B cell (primary cell): ENCODE data around the gene STAT5B. TPM values are rescaled to one million over a fixed set of nuclear protein-coding genes. Genes with fewer than 3 reads are reported as not detected.
"Not testable (repeated sequence)": the region's sequence is repeated elsewhere in the genome, so short reads cannot be mapped to it uniquely, and the experiment has no call there.

ENCODE experiments used
- ATAC-seq: fragments of 200-7000 bp; cut with Tn5 transposase; one replicate; pipeline ENCODE4 v1.10.0; 2021; ENCODE audit warnings: low read depth, mild to moderate bottlenecking, moderate number of reproducible peaks, moderate library complexity
- CTCF ChIA-PET: fragments of 350-600 bp; sonication (Branson Sonifier 250); formaldehyde crosslinking; loops from one replicate; lab custom pipeline; 2021; ENCODE audit warnings: antibody characterized with exemption, inconsistent platforms; lab: Charles Lee
- POLR2A ChIA-PET: fragments of 350-600 bp; sonication (Branson Sonifier 250); formaldehyde crosslinking; loops from one replicate; lab custom pipeline; 2021; ENCODE audit warnings: antibody characterized with exemption; lab: Charles Lee
- DNase-seq: peaks from one replicate; pipeline ENCODE4 v3.0.0; 2013
- H2AFZ ChIP-seq: 2 replicates; pipeline ENCODE4 v1.6.1; 2012; ENCODE audit warnings: mild to moderate bottlenecking, low read depth, low read length; ENCODE audit not compliant: insufficient read depth, poor library complexity, severe bottlenecking
- H3K27ac ChIP-seq, 2 donors: 1 replicate in 1 of 2; 2 replicates in 1 of 2; pipeline ENCODE4 v1.5.1; 2012 to 2013; ENCODE audit warnings: low read length in 2 of 2, mild to moderate bottlenecking in 2 of 2, moderate library complexity in 1 of 2
- H3K27me3 ChIP-seq, 4 experiments: fragments of 200-600 bp in 1 of 4; sonication (generic) in 1 of 4; replicated peaks in 1 of 4; 1 replicate in 2 of 4; 2 replicates in 2 of 4; pipeline versions ENCODE4 v1.6.1 to v1.7.0; 2013 to 2016; ENCODE audit warnings: low read length in 3 of 4, mild to moderate bottlenecking in 2 of 4, mixed read lengths in 1 of 4, moderate library complexity in 1 of 4; ENCODE audit not compliant: insufficient read depth in 4 of 4, control insufficient read depth in 3 of 4; ENCODE audit errors: control extremely low read depth in 1 of 4
- H3K36me3 ChIP-seq, 2 experiments: replicated peaks in 1 of 2; 1 replicate in 1 of 2; 2 replicates in 1 of 2; pipeline versions ENCODE4 v1.6.1 to v1.7.1; 2013; ENCODE audit warnings: low read length in 1 of 2; ENCODE audit not compliant: insufficient read depth in 2 of 2, control insufficient read depth in 1 of 2; ENCODE audit errors: control extremely low read depth in 1 of 2, extremely low read depth in 1 of 2
- H3K4me1 ChIP-seq, 2 donors: fragments of 200-600 bp in 1 of 2; sonication (generic) in 1 of 2; 1 replicate in 1 of 2; 2 replicates in 1 of 2; pipeline versions ENCODE4 v1.5.1 to v1.6.1; 2013 to 2017; ENCODE audit warnings: low read length in 2 of 2; ENCODE audit not compliant: control insufficient read depth in 2 of 2, insufficient read depth in 2 of 2
- H3K4me2 ChIP-seq: replicated peaks from 2 replicates; pipeline ENCODE3; 2012; ENCODE audit warnings: mild to moderate bottlenecking, low read depth, low read length; ENCODE audit not compliant: poor library complexity, severe bottlenecking
- H3K4me3 ChIP-seq, 5 experiments: fragments of 200-600 bp in 1 of 5; sonication (generic) in 1 of 5; 1 replicate in 3 of 5; 2 replicates in 2 of 5; pipeline versions ENCODE4 v1.5.1 to v1.7.0; 2011 to 2016; ENCODE audit warnings: low read length in 4 of 5, mild to moderate bottlenecking in 4 of 5, low read depth in 2 of 5, control low read depth in 1 of 5, moderate library complexity in 1 of 5; ENCODE audit not compliant: insufficient read depth in 1 of 5; ENCODE audit errors: control extremely low read depth in 1 of 5, extremely low read depth in 1 of 5
- H3K79me2 ChIP-seq: fragments of 200-600 bp; sonication (generic); one replicate; pipeline ENCODE4 v1.6.0; 2016; ENCODE audit warnings: low read length; ENCODE audit not compliant: control insufficient read depth, insufficient read depth
- H3K9ac ChIP-seq: fragments of 200-600 bp; sonication (generic); 2 replicates; pipeline ENCODE4 v1.6.1; 2017; ENCODE audit warnings: mild to moderate bottlenecking, low read length, moderate library complexity
- H3K9me3 ChIP-seq, 3 donors: one replicate each; pipeline versions ENCODE4 v1.6.1 to v1.7.1; 2013; ENCODE audit warnings: low read length in 2 of 3; ENCODE audit not compliant: control insufficient read depth in 2 of 3, insufficient read depth in 1 of 3; ENCODE audit errors: control extremely low read depth in 1 of 3
- H4K20me1 ChIP-seq: 2 replicates; pipeline ENCODE4 v1.6.0; 2012; ENCODE audit warnings: mild to moderate bottlenecking, low read length; ENCODE audit not compliant: insufficient read depth, control insufficient read depth, poor library complexity, severe bottlenecking
- H3K27ac Mint-ChIP-seq: one replicate; pipeline ENCODE4 v1.8.0; 2021; ENCODE audit warnings: mixed read lengths
- H3K27me3 Mint-ChIP-seq: one replicate; pipeline ENCODE4 v1.8.0; 2021; ENCODE audit warnings: mixed read lengths
- H3K4me1 Mint-ChIP-seq: one replicate; pipeline ENCODE4 v1.8.0; 2021; ENCODE audit warnings: mixed read lengths
- H3K4me3 Mint-ChIP-seq: one replicate; pipeline ENCODE4 v1.8.0; 2021; ENCODE audit warnings: mixed read lengths
- H3K9me3 Mint-ChIP-seq: one replicate; pipeline ENCODE4 v1.8.0; 2022; ENCODE audit warnings: mixed read lengths; ENCODE audit not compliant: insufficient read depth
- EZH2 ChIP-seq: IDR thresholded peaks from 2 replicates; pipeline ENCODE4 v1.6.1; 2012; ENCODE audit warnings: borderline replicate concordance, low read depth, mild to moderate bottlenecking, moderate library complexity, low read length; ENCODE audit not compliant: insufficient read depth, poor library complexity, severe bottlenecking
- WGBS: methylation state at CpG from one replicate; pipeline ENCODE4 v1.1.5; 2013; ENCODE audit warnings: missing lambda C conversion rate; ENCODE audit not compliant: insufficient coverage; 5-methylcytosine and 5-hydroxymethylcytosine counted together
- intact Hi-C: fragments of 100-400 bp; cut with micrococcal nuclease; formaldehyde crosslinking; loops from one replicate; pipeline ENCODE4 v1.10.0; 2022
- polyA plus RNA-seq: library from polyadenylated mRNA; depleted of rRNA; stranded (reverse); fragments of >200 nt; gene quantifications from 2 replicates; pipeline ENCODE4 v1.2.3, GENCODE V29; 2012
- total RNA-seq, 2 donors: library from RNA; stranded (reverse); fragments of 120-200 nt in 1 of 2; gene quantifications; 1 replicate in 1 of 2; 2 replicates in 1 of 2; pipeline versions ENCODE4 v1.2.3 to v1.2.4, GENCODE V29; 2013 to 2022
- TF ChIP-seq, protein P1 (sequence below): fragments of 200-600 bp; IDR thresholded peaks from one replicate; pipeline ENCODE4 v1.8.0; 2022; ENCODE audit warnings: antibody characterized with exemption, mild to moderate bottlenecking

Gene STAT5B
- total and polyA plus RNA-seq, 2 donors (not counting 1 experiment from before 2014, with no cell fraction given) = 70.0 to 103 TPM

DNA sequence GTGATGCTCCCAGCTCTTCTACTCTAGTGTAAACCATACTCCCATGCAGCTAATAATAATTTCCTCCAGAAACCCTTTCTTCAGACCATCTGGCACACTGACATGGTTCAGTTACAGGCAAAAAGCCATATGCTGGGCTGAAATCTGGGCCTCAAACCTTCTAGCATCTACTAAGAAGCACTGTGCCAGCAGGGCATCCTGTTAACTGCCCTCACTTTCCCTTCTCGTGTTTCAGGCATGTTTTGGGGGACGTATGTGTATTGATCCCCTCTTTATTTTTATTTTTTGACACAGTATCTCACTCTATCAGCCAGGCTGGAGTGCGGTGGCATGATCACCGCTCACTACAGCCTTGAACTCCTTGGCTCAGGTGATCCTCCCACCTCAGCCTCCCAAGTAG is 45.4 kb upstream of the STAT5B start:
- H3K36me3 ChIP-seq = peaks cover 0 to 51% of the 10 kb centered on the region in 2 experiments
- Mint-ChIP-seq H3K27ac (no peak overlapping the region), H3K9me3 (no peaks in the 10 kb centered on the region), H3K4me3 (no peak overlapping the region), H3K4me1 (peaks cover 32% of the 10 kb centered on the region), H3K27me3 (no peaks in the 10 kb centered on the region)
- DNase-seq = no peak
- no peak for TF ChIP-seq EZH2
- TF ChIP-seq, protein P1, sequence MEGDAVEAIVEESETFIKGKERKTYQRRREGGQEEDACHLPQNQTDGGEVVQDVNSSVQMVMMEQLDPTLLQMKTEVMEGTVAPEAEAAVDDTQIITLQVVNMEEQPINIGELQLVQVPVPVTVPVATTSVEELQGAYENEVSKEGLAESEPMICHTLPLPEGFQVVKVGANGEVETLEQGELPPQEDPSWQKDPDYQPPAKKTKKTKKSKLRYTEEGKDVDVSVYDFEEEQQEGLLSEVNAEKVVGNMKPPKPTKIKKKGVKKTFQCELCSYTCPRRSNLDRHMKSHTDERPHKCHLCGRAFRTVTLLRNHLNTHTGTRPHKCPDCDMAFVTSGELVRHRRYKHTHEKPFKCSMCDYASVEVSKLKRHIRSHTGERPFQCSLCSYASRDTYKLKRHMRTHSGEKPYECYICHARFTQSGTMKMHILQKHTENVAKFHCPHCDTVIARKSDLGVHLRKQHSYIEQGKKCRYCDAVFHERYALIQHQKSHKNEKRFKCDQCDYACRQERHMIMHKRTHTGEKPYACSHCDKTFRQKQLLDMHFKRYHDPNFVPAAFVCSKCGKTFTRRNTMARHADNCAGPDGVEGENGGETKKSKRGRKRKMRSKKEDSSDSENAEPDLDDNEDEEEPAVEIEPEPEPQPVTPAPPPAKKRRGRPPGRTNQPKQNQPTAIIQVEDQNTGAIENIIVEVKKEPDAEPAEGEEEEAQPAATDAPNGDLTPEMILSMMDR = no peak
- no peak overlapping the region for H3K4me2 ChIP-seq
- no peaks in the 10 kb centered on the region for H3K9me3 ChIP-seq
- 94% methylated on average over 2 of the region's 4 CpGs for WGBS
- H3K4me1 ChIP-seq = peaks cover 12 to 28% of the 10 kb centered on the region in 2 donors
- no peak overlapping the region for H3K4me3 ChIP-seq
- H3K9ac ChIP-seq = no peak overlapping the region
- H3K79me2 ChIP-seq = peaks cover 12% of the 10 kb centered on the region
- ChIA-PET POLR2A (interaction anchor here (0.9 to 1.6 kb wide), 3 partner anchors 84 to 206 kb away, joined by 4 to 6 read pairs (median 6); no protein-coding TSS in a partner anchor), CTCF (interaction anchor here (0.5 to 20.6 kb wide), 22 partner anchors 9 to 401 kb away, joined by 3 to 546 read pairs (median 5); partner anchors contain the start of genes CAVIN1 and STAT3)
- intact Hi-C loops = loop anchor here (5.0 kb wide), 1 partner anchor 66 kb away; the partner anchor contains the start of gene STAT3
- H3K27me3 ChIP-seq = no peaks in the 10 kb centered on the region
- no peak overlapping the region for H2AFZ ChIP-seq
- H3K27ac ChIP-seq = no peak overlapping the region
- H4K20me1 ChIP-seq = peaks cover 7% of the 10 kb centered on the region
- no peak for ATAC-seq

DNA sequence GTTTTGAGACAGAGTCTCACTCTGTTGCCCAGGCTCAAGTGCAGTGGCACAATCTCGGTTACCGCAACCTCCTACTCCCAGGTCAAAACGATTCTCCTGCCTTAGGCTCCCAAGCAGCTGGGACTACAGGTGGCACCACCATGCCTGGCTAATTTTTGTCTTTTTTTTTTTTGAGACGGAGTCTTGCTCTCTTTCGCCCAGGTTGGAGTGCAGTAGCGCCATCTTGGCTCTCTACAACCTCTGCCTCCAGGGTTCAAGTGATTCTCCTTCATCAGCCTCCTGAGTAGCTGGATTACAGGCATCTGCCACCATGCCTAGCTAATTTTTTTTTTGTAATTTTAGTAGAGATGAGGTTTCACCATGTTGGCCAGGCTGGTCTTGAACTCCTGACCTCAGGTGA is 41.8 kb upstream of the STAT5B start:
- H3K27me3 Mint-ChIP-seq, H2AFZ ChIP-seq, H4K20me1 ChIP-seq, H3K4me3 Mint-ChIP-seq, DNase-seq, H3K9me3 Mint-ChIP-seq, H3K27ac Mint-ChIP-seq, H3K4me3 ChIP-seq, H3K9ac ChIP-seq, H3K27me3 ChIP-seq, ATAC-seq, intact Hi-C loops, H3K4me2 ChIP-seq, H3K27ac ChIP-seq, H3K9me3 ChIP-seq: not testable (repeated sequence)
- ChIA-PET CTCF (interaction anchor here (0.9 to 20.6 kb wide), 8 partner anchors 17 to 230 kb away, joined by 3 to 546 read pairs (median 4); partner anchors contain the start of gene STAT3), POLR2A (interaction anchor here (0.7 kb wide), 1 partner anchor 88 kb away, joined by 3 read pairs; no protein-coding TSS in a partner anchor)
- Histone ChIP-seq H3K79me2 (peaks cover 12% of the 10 kb centered on the region), H3K36me3 (peaks cover 0 to 41% of the 10 kb centered on the region in 2 experiments), H3K4me1 (peaks cover 40 to 59% of the 10 kb centered on the region in 2 donors)
- 96% methylated on average over 3 of the region's 6 CpGs for WGBS
- peaks cover 58% of the 10 kb centered on the region for H3K4me1 Mint-ChIP-seq
